Measurements from ENCODE around the gene TRPC1.

The TRPC1 gene

DNA sequence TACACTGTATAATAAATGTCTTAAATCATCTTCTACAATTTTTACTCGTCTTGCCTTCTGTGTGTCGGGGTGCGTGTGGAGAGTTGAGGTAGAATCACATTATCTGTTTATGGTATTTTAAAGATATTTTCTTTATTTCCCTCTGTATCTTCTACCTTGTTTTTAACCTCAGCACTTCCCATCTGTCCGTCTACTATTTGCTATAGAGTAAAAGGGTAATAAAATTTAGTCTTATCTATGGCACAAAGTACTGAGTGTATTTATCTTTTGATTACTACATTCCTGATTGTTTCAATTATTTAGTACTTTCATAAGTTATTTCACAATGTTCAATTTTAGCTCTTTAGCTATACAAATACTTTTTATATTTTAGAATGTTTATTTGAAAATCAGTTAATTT, 62.2 kb downstream of the TRPC1 start:
- no peak overlapping the region for H3K4me3 Mint-ChIP-seq
- peaks cover 9% of the 10 kb centered on the region for H3K27me3 Mint-ChIP-seq (ENCODE audit: low read depth)
- H3K36me3 Mint-ChIP-seq (ENCODE audit: low read depth) = no peaks in the 10 kb centered on the region
- no peaks in the 10 kb centered on the region for H3K4me1 Mint-ChIP-seq (ENCODE audit: low read depth)
- H3K27ac Mint-ChIP-seq = no peak overlapping the region
- H3K9me3 Mint-ChIP-seq = no peaks in the 10 kb centered on the region

DNA sequence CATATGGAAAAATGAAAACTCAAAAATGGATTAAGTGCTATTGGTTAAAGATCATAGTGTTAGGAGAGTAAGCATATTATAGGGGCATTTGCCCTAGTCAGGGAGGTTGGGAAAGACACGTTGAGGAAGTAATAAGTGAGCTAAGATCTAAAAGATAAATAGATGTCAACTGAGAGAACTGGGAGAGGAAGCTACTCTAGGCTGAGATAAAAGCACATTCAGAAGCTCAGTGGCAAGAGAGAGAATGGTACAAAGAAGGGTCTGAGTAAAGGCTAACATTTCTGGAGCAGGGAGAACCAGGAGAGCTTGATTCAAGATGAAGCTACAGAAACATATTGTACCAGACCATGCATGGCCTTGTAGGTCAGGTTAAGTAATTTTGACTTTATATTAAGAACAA, 63.9 kb downstream of the TRPC1 start:
- no peaks in the 10 kb centered on the region for H3K4me1 Mint-ChIP-seq (ENCODE audit: low read depth)
- no peak overlapping the region for H3K27ac Mint-ChIP-seq
- H3K9me3 Mint-ChIP-seq = no peaks in the 10 kb centered on the region
- peaks cover 9% of the 10 kb centered on the region for H3K27me3 Mint-ChIP-seq (ENCODE audit: low read depth)
- H3K4me3 Mint-ChIP-seq = no peak overlapping the region
- H3K36me3 Mint-ChIP-seq (ENCODE audit: low read depth) = no peaks in the 10 kb centered on the region

DNA sequence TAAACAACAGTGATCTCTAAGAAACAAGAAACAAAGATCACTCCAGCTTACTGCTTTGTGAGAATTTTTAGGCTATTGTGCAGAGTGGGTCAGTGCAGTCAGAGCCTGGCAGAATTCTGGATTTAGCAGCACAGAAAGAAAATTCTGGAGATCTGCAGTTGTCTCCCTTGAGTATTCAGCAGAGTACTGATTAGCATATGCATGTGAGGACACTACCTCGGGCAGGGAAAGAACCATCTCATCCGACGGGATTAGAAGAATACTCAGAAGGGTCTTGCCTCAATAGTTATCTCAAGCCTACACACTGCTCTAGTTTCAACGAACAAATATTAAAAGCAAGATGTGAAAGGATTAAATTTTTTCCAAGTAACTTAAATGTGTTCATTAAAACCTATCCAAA, 70.7 kb downstream of the TRPC1 start:
- Mint-ChIP-seq H3K27ac (no peak overlapping the region), H3K4me3 (no peak overlapping the region), H3K4me1 (ENCODE audit: low read depth) (no peaks in the 10 kb centered on the region), H3K9me3 (no peaks in the 10 kb centered on the region), H3K36me3 (ENCODE audit: low read depth) (no peaks in the 10 kb centered on the region), H3K27me3 (ENCODE audit: low read depth) (peaks cover 4% of the 10 kb centered on the region)

DNA sequence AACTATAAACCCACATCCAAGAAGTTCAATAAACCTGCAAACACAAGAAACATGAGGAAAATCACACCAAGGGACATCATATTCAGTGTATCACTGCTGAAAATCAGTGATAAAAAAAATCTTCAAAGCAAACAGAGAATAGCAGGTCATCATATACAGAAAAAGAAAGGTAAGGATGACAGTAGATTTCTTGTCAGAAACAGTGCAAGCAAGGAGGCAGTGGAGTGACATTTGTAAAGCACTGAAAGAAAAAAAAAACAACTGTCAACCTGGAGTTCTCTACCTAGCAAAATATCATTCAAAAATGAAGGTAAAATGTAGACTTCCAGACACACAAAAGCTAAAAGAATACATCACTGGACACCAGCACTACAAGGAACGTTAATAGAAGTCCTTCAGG, 71.5 kb downstream of the TRPC1 start:
- H3K36me3 Mint-ChIP-seq (ENCODE audit: low read depth) = no peaks in the 10 kb centered on the region
- no peak overlapping the region for H3K27ac Mint-ChIP-seq
- no peaks in the 10 kb centered on the region for H3K9me3 Mint-ChIP-seq
- no peaks in the 10 kb centered on the region for H3K27me3 Mint-ChIP-seq (ENCODE audit: low read depth)
- no peak overlapping the region for H3K4me3 Mint-ChIP-seq
- H3K4me1 Mint-ChIP-seq (ENCODE audit: low read depth) = no peaks in the 10 kb centered on the region

DNA sequence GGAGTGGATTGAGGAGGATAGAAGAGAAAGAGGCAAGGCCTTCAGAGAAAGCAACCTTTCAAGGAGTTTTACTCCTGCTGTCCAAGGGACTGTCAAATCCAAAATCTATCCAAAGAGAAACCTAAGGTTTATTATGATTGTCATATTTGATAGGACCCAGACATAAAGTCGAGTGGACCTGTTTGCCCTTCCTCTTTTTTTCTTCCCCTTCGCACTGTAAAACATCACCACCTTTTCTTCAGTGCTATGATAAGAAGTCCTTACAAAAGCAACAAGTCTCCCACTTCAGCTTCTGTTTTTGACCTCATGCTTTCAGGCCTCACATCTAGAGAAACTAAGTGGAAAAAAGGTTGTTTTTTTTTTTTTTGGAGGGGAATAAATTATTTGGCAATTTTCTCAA, 73.0 kb downstream of the TRPC1 start:
- no peak overlapping the region for H3K4me3 Mint-ChIP-seq
- H3K9me3 Mint-ChIP-seq = no peaks in the 10 kb centered on the region
- no peak overlapping the region for H3K27ac Mint-ChIP-seq
- H3K27me3 Mint-ChIP-seq (ENCODE audit: low read depth) = no peaks in the 10 kb centered on the region
- no peaks in the 10 kb centered on the region for H3K4me1 Mint-ChIP-seq (ENCODE audit: low read depth)
- no peaks in the 10 kb centered on the region for H3K36me3 Mint-ChIP-seq (ENCODE audit: low read depth)

DNA sequence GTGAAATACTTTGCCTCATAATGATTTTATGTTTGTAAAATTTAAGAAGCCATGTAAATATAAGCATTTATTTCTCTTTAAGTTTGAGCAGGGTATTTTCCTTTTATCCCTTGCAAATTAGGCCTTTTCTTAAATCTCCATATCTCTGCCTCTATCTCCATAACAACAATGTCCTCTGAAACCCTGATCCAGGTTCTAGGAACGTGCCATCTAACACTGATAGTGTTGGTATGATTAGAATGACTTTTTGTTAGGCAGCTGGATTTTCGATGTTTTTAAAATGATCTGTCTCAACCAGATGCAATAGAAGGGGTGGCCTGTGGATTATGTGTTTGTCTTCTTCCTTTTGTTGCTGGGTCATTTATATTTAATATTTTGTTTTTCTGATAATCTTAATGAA, 77.9 kb downstream of the TRPC1 start:
- Mint-ChIP-seq H3K4me3 (no peak overlapping the region), H3K9me3 (no peaks in the 10 kb centered on the region), H3K4me1 (ENCODE audit: low read depth) (no peaks in the 10 kb centered on the region), H3K27ac (no peak overlapping the region), H3K27me3 (ENCODE audit: low read depth) (no peaks in the 10 kb centered on the region), H3K36me3 (ENCODE audit: low read depth) (no peaks in the 10 kb centered on the region)

DNA sequence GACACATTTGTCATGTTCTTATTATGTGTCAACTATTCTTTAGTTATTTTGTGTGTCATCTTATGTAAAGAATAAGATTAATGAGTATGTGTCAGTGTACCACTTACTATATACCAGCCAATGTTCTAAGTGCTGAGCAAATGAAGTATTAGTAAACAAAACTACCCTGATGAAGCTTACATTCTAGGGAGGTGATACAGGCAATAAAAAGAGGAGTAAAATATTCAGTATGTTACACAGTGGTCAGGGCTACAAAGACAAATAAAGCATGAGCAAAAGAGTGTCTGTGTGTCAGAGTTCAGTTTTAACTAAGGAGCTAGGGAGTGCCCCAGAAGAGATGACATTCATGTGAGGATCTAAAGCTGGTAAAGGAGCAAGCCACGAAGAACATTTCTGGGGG, 79.1 kb downstream of the TRPC1 start:
- Mint-ChIP-seq H3K9me3 (no peaks in the 10 kb centered on the region), H3K4me1 (ENCODE audit: low read depth) (no peaks in the 10 kb centered on the region), H3K27me3 (ENCODE audit: low read depth) (no peaks in the 10 kb centered on the region), H3K4me3 (no peak overlapping the region), H3K27ac (no peak overlapping the region), H3K36me3 (ENCODE audit: low read depth) (no peaks in the 10 kb centered on the region)

DNA sequence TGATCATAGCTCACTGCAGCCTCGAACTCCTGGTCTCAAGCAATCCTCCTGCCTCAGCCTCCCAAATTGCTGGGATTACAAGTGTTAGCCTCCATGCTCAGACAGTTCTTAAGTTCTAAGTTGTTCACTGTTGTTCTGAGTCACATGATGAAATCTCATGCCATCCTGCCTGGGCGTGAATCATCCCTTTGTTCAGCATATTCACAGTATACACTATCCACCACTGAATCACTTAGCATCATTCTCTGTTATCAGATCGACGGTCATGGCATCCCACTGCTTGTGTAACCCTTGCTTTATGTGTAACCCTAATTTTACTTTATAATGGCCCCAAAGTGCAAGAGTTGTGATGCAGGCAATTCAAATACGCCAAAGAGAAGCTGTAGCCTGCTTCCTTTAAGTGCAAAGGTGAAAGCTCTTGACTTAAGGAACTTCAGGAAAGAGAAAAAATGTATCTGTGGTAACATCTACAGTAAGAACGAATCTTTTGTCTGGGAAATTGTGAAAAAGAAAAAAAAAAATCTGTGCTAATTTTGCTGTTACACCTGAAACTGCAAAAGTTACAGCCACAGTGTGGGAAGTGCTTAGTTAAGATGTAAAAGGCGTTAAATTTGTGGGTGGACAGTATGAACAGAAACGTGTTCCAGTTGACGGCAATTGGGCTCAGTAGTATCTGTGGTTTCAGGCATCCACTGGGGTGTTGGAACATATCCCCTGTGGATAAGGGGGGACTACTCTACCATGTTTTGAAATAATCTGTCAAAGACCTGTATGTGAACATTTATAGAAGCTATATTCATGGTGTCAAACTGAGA, 84.5 kb downstream of the TRPC1 start:
- Mint-ChIP-seq H3K9me3 (no peaks in the 10 kb centered on the region), H3K27ac (no peak overlapping the region), H3K36me3 (ENCODE audit: low read depth) (no peaks in the 10 kb centered on the region), H3K4me3 (no peak overlapping the region), H3K27me3 (ENCODE audit: low read depth) (peaks cover 9% of the 10 kb centered on the region), H3K4me1 (ENCODE audit: low read depth) (no peaks in the 10 kb centered on the region)

DNA sequence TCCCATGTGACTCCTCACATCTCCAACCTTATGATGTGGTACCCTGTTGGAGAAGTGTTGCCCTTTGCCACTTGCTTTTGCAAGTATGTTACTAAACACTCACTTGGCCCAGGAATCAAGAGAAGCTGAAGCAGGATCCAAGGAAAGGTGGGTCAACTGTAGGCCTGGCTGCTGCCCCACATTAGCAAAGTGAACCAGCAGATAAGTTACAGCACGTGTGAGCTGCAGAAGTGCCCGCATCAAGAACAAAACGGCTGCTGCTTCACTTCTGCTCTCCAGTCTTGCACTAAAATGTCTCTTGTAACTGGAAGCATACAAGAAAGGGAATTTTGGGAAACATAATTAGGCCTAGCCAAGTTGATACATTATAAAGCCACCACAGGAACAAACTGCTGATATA, 85.4 kb downstream of the TRPC1 start:
- Mint-ChIP-seq H3K4me1 (ENCODE audit: low read depth) (no peaks in the 10 kb centered on the region), H3K9me3 (no peaks in the 10 kb centered on the region), H3K27me3 (ENCODE audit: low read depth) (peaks cover 9% of the 10 kb centered on the region), H3K4me3 (no peak overlapping the region), H3K27ac (no peak overlapping the region), H3K36me3 (ENCODE audit: low read depth) (no peaks in the 10 kb centered on the region)

DNA sequence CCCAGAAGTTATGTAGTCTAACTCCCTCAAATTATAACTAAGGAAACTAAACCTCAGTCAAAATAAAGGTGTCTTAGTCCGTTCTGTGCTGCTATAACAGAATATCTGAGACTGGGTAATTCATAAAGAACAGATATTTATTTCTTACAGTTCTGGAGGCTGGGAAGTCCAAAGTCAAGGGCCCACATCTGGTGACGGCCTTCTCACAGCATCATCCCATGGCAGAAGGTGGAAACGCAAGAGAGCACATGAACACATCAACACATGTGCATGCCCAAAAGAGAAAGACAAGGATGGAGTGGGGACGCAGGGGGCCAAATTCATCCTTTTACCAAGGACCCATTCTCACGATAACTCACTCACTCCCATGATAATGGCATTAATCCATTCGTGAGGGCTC, 92.0 kb downstream of the TRPC1 start:
- Mint-ChIP-seq H3K27ac (no peak overlapping the region), H3K4me3 (no peak overlapping the region), H3K9me3 (no peaks in the 10 kb centered on the region), H3K27me3 (ENCODE audit: low read depth) (peaks cover 15% of the 10 kb centered on the region), H3K4me1 (ENCODE audit: low read depth) (no peaks in the 10 kb centered on the region), H3K36me3 (ENCODE audit: low read depth) (no peaks in the 10 kb centered on the region)

DNA sequence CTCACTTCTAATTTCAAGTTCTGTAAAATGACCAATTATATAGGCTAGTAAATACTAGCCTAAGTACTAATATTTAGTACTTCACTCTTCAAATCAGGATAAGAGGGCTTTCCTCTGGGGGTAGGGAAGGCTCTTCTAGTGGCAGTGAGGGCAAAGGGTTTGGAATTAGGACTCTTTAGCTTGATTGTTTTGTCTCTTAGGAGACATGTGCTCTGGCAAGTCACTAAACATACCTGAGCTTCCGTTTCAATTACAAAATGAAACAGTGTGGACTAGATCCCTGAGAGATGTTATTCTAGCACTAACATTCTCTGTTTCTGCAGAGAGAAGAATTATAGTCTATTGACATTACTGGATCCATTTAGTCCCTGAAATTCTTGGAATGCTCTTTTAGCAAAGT, 93.5 kb downstream of the TRPC1 start:
- H3K4me1 Mint-ChIP-seq (ENCODE audit: low read depth) = no peaks in the 10 kb centered on the region
- H3K4me3 Mint-ChIP-seq = no peak overlapping the region
- no peaks in the 10 kb centered on the region for H3K36me3 Mint-ChIP-seq (ENCODE audit: low read depth)
- H3K27me3 Mint-ChIP-seq (ENCODE audit: low read depth) = peaks cover 10% of the 10 kb centered on the region
- H3K27ac Mint-ChIP-seq = no peak overlapping the region
- no peaks in the 10 kb centered on the region for H3K9me3 Mint-ChIP-seq

DNA sequence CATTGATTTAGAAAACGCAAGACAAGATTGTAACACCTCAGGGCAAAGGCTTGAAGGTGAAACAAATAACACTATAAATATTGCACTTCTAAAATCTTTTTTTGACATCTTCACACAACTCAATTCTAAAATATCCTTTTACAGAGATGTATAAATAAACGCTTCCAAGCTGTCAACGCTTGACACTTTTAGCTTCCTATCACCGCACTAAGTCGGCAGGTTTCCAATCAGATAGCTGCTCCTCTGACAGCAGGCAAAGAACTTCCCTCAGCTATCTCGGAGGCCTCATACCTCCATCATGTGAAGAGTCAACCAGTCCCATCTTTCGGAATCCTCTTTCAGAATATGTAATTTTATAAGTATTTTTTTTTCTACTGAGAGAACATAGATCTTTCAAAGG, 94.1 kb downstream of the TRPC1 start:
- H3K36me3 Mint-ChIP-seq (ENCODE audit: low read depth) = no peaks in the 10 kb centered on the region
- H3K9me3 Mint-ChIP-seq = no peaks in the 10 kb centered on the region
- H3K4me3 Mint-ChIP-seq = no peak overlapping the region
- H3K27me3 Mint-ChIP-seq (ENCODE audit: low read depth) = peaks cover 6% of the 10 kb centered on the region
- no peak overlapping the region for H3K27ac Mint-ChIP-seq
- no peaks in the 10 kb centered on the region for H3K4me1 Mint-ChIP-seq (ENCODE audit: low read depth)

DNA sequence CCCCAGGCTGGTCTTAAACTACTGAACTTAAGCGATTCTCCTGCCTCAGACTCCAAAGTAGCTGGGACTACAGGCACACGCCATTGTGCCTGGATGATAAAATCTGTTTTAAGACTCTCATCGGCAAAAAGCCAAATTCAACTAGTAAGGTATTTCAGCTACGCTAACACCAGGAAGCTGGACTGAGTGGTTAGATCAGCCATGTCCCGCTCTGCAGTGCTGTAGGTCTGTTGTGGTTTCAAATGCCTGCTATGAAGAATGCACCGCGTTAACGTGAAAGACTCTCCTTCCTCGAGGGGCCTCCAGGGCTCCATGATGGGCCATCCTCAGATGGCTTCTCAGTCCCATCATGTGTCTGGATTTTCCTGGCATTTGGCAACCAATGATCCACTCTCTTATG, 94.8 kb downstream of the TRPC1 start:
- Mint-ChIP-seq H3K36me3 (ENCODE audit: low read depth) (no peaks in the 10 kb centered on the region), H3K4me3 (no peak overlapping the region), H3K27me3 (ENCODE audit: low read depth) (peaks cover 9% of the 10 kb centered on the region), H3K27ac (no peak overlapping the region), H3K4me1 (ENCODE audit: low read depth) (no peaks in the 10 kb centered on the region), H3K9me3 (no peaks in the 10 kb centered on the region)

DNA sequence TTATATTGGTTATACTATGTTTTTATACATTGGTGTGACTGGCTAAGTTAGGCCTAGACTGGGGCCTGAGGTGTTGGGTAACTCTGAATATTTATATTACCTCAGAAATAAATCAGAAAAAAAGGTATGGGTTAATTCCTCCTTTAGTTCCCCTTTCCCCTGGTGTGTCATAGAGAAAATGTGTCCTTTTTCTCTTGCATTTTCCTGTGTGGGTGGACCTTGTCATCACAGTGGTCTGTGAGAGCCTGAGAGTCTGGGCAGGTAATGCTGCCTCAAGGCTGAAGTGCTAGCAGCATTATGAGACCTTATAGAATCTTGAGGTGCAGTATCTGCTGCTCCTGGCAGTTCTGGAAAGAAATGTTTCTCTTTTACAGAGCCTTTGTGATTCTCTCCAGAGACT, 95.3 kb downstream of the TRPC1 start:
- H3K4me1 Mint-ChIP-seq (ENCODE audit: low read depth) = no peaks in the 10 kb centered on the region
- peaks cover 10% of the 10 kb centered on the region for H3K27me3 Mint-ChIP-seq (ENCODE audit: low read depth)
- no peak overlapping the region for H3K4me3 Mint-ChIP-seq
- no peaks in the 10 kb centered on the region for H3K9me3 Mint-ChIP-seq
- no peak overlapping the region for H3K27ac Mint-ChIP-seq
- no peaks in the 10 kb centered on the region for H3K36me3 Mint-ChIP-seq (ENCODE audit: low read depth)

DNA sequence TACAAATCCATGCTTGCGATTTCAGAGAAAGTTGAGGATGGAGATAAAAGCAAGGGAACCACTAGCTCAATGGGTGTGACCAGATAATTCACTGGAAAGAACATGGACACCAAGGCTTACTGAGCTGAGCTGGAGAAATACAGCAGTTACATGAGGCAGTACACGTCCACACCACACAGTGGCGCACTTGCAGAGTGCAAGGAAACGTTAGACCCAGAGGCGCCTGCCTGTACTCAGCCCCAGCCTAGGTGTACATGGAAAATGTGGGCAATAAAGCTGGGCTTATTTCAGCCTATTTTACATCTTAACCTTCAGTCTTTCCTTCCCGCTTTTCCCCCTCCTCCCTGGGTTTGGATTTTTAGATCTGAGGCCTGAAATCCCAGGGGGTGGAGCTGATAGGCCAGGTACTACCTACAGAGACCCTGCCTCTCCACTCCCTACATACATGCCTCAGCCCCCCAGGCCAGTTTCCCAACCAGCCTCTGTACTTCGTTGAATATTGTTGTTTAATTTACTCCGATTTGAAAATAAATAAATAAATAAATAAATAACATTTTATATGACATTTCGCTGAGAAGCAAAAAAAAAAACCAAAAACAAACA, 105.0 kb downstream of the TRPC1 start:
- Mint-ChIP-seq H3K4me1 (ENCODE audit: low read depth) (no peaks in the 10 kb centered on the region), H3K9me3 (no peaks in the 10 kb centered on the region), H3K27ac (no peak overlapping the region), H3K27me3 (ENCODE audit: low read depth) (peaks cover 15% of the 10 kb centered on the region), H3K4me3 (no peak overlapping the region), H3K36me3 (ENCODE audit: low read depth) (no peaks in the 10 kb centered on the region)
